ENCODE data around the gene ACSBG1. TPM values are rescaled to one million over a fixed set of nuclear protein-coding genes. Genes with fewer than 3 reads are reported as not detected.

The ACSBG1 gene
- total RNA-seq, 1 donor from 2014 or later, result 1.2 TPM

GRCh38 chr15:78201281-78202190 lies 32.8 kb downstream of the ACSBG1 start:
- H3K27ac Mint-ChIP-seq, result no peak overlapping the region

GRCh38 chr15:78200276-78200930 lies 34.0 kb downstream of the ACSBG1 start:
- no peak overlapping the region for H3K27ac Mint-ChIP-seq
- no peaks in the 10 kb centered on the region for H3K4me1 Mint-ChIP-seq
- H3K27me3 Mint-ChIP-seq (ENCODE audit: low read depth), result peaks cover 5% of the 10 kb centered on the region
- DNase-seq (ENCODE audit: low spot score in 2 of 2, unreplicated experiment in 2 of 2), result no peak
- TF ChIP-seq CTCF (IDR thresholded peaks at IDR 0.05; ENCODE audit: unreplicated experiment), result no peak
- H3K36me3 Mint-ChIP-seq, result no peaks in the 10 kb centered on the region
- no peaks in the 10 kb centered on the region for H3K9me3 Mint-ChIP-seq
- no peak overlapping the region for H3K4me3 Mint-ChIP-seq

More at GRCh38 chr15:78201281-78202190, 32.8 kb downstream of the ACSBG1 start:
- Mint-ChIP-seq H3K27me3 (ENCODE audit: low read depth) (peaks cover 5% of the 10 kb centered on the region), H3K4me3 (no peak overlapping the region), H3K4me1 (peaks cover 5% of the 10 kb centered on the region), H3K36me3 (no peaks in the 10 kb centered on the region), H3K9me3 (no peaks in the 10 kb centered on the region)
- DNase-seq (ENCODE audit: low spot score in 2 of 2, unreplicated experiment in 2 of 2), result peak in 1 of 2 experiments; percentile 11
- no peak for TF ChIP-seq CTCF (IDR thresholded peaks at IDR 0.05; ENCODE audit: unreplicated experiment)

- Mint-ChIP-seq H3K27me3 (ENCODE audit: low read depth) (peaks cover 5% of the 10 kb centered on the region), H3K4me1 (no peaks in the 10 kb centered on the region), H3K36me3 (no peaks in the 10 kb centered on the region), H3K27ac (no peak overlapping the region), H3K4me3 (no peak overlapping the region), H3K9me3 (no peaks in the 10 kb centered on the region)
- no peak for TF ChIP-seq CTCF (IDR thresholded peaks at IDR 0.05; ENCODE audit: unreplicated experiment)
- no peak for DNase-seq (ENCODE audit: low spot score in 2 of 2, unreplicated experiment in 2 of 2)
These were observed 36.7 kb downstream of the ACSBG1 start for GRCh38 chr15:78197632-78198031.

- DNase-seq (ENCODE audit: low spot score in 2 of 2, unreplicated experiment in 2 of 2), result no peak
- no peaks in the 10 kb centered on the region for H3K36me3 Mint-ChIP-seq
- no peak overlapping the region for H3K27ac Mint-ChIP-seq
- no peaks in the 10 kb centered on the region for H3K4me1 Mint-ChIP-seq
- peaks cover 7% of the 10 kb centered on the region for H3K9me3 Mint-ChIP-seq
- no peak overlapping the region for H3K4me3 Mint-ChIP-seq
- peak; percentile 49 for TF ChIP-seq CTCF (IDR thresholded peaks at IDR 0.05; ENCODE audit: unreplicated experiment)
- no peaks in the 10 kb centered on the region for H3K27me3 Mint-ChIP-seq (ENCODE audit: low read depth)
These were observed 38.6 kb downstream of the ACSBG1 start for GRCh38 chr15:78195735-78196201.

GRCh38 chr15:78194568-78194925 lies 39.8 kb downstream of the ACSBG1 start:
- H3K36me3 Mint-ChIP-seq, result no peaks in the 10 kb centered on the region
- H3K27me3 Mint-ChIP-seq (ENCODE audit: low read depth), result peaks cover 2% of the 10 kb centered on the region
- no peak overlapping the region for H3K4me3 Mint-ChIP-seq
- no peaks in the 10 kb centered on the region for H3K4me1 Mint-ChIP-seq
- H3K9me3 Mint-ChIP-seq, result peaks cover 11% of the 10 kb centered on the region
- TF ChIP-seq CTCF (IDR thresholded peaks at IDR 0.05; ENCODE audit: unreplicated experiment), result no peak
- no peak for DNase-seq (ENCODE audit: low spot score in 2 of 2, unreplicated experiment in 2 of 2)
- no peak overlapping the region for H3K27ac Mint-ChIP-seq

Measured in mesothelial cell of epicardium (in vitro differentiated cells).